Neural progenitor cell (in vitro differentiated cells): ENCODE data around the gene TMEM254. TPM values are rescaled to one million over a fixed set of nuclear protein-coding genes. Genes with fewer than 3 reads are reported as not detected.
A peak's percentile ranks its signal among the peaks of the same experiment; 100 is the strongest.

ENCODE experiments used
- DNase-seq: peaks from one replicate; pipeline ENCODE4 v3.0.0-alpha.2; 2016; ENCODE audit warnings: low spot score
- H2AFZ ChIP-seq: fragments of 200-600 bp; sonication (generic); replicated peaks from 2 replicates; pipeline ENCODE4 v1.6.1; 2016; ENCODE audit warnings: antibody characterized with exemption
- H3F3A ChIP-seq: fragments of 200-600 bp; sonication (generic); 2 replicates; pipeline ENCODE4 v1.6.1; 2016; ENCODE audit warnings: antibody characterized with exemption, low read depth
- H3K27ac ChIP-seq: fragments of 200-600 bp; sonication (generic); 2 replicates; pipeline ENCODE4 v1.5.1; 2016; ENCODE audit warnings: mild to moderate bottlenecking
- H3K27me3 ChIP-seq: fragments of 200-600 bp; sonication (generic); 2 replicates; pipeline ENCODE4 v1.6.1; 2016; ENCODE audit warnings: mild to moderate bottlenecking, moderate library complexity
- H3K36me3 ChIP-seq: fragments of 200-600 bp; sonication (generic); 2 replicates; pipeline ENCODE4 v1.5.1; 2016
- H3K4me1 ChIP-seq: fragments of 200-600 bp; sonication (generic); 2 replicates; pipeline ENCODE4 v1.6.1; 2016; ENCODE audit warnings: mixed run types
- H3K4me2 ChIP-seq: fragments of 200-600 bp; sonication (generic); 2 replicates; pipeline ENCODE4 v1.6.1; 2016
- H3K4me3 ChIP-seq: fragments of 200-600 bp; sonication (generic); 2 replicates; pipeline ENCODE4 v1.5.1; 2016
- H3K79me2 ChIP-seq: fragments of 200-600 bp; sonication (generic); 2 replicates; pipeline ENCODE4 v1.6.1; 2016; ENCODE audit warnings: low read depth
- H3K9ac ChIP-seq: fragments of 200-600 bp; sonication (generic); 2 replicates; pipeline ENCODE4 v1.6.1; 2016
- H3K9me3 ChIP-seq: fragments of 200-600 bp; sonication (generic); 2 replicates; pipeline ENCODE4 v1.5.1; 2016; ENCODE audit warnings: low read depth
- H4K20me1 ChIP-seq: fragments of 200-600 bp; sonication (generic); 2 replicates; pipeline ENCODE4 v1.6.1; 2016; ENCODE audit warnings: low read depth
- H3K27ac Mint-ChIP-seq: 3 replicates; pipeline ENCODE4 v1.8.0; 2021; ENCODE audit warnings: mixed read lengths
- H3K27me3 Mint-ChIP-seq: 2 replicates; pipeline ENCODE4 v1.8.0; 2022; ENCODE audit warnings: low read depth, mild to moderate bottlenecking, inconsistent platforms, moderate library complexity, mixed read lengths; ENCODE audit not compliant: insufficient read depth
- H3K36me3 Mint-ChIP-seq: 3 replicates; pipeline ENCODE4 v1.8.0; 2021; ENCODE audit warnings: mixed read lengths
- H3K4me1 Mint-ChIP-seq: 3 replicates; pipeline ENCODE4 v1.8.0; 2021; ENCODE audit warnings: mixed read lengths
- H3K4me3 Mint-ChIP-seq: 3 replicates; pipeline ENCODE4 v1.8.0; 2021; ENCODE audit warnings: mild to moderate bottlenecking, moderate library complexity, mixed read lengths
- H3K9me3 Mint-ChIP-seq: 3 replicates; pipeline ENCODE4 v1.8.0; 2020; ENCODE audit warnings: mixed read lengths
- CTCF ChIP-seq: fragments of 200-600 bp; sonication (generic); IDR thresholded peaks from 2 replicates; pipeline ENCODE4 v1.5.1; 2017; ENCODE audit warnings: antibody characterized with exemption, mild to moderate bottlenecking
- EZH2 ChIP-seq: fragments of 200-600 bp; sonication (generic); IDR thresholded peaks from 2 replicates; pipeline ENCODE4 v1.6.1; 2017; ENCODE audit warnings: antibody characterized with exemption, mild to moderate bottlenecking, moderate library complexity
- EZH2phosphoT487 ChIP-seq: fragments of 200-600 bp; sonication (generic); IDR thresholded peaks from 2 replicates; pipeline ENCODE4 v1.6.1; 2017; ENCODE audit warnings: antibody characterized with exemption
- total RNA-seq: library from RNA; depleted of rRNA; stranded (reverse); fragments of >200 nt; gene quantifications from 2 replicates; pipeline ENCODE4 v1.2.3, GENCODE V29; 2015; ENCODE audit warnings: low replicate concordance

The TMEM254 gene
- total RNA-seq, 1 donor from 2014 or later, result 34.6 TPM

- Histone ChIP-seq H2AFZ (no peak overlapping the region), H4K20me1 (no peaks in the 10 kb centered on the region), H3K4me3 (no peak overlapping the region), H3F3A (no peaks in the 10 kb centered on the region), H3K27ac (no peak overlapping the region), H3K9ac (no peak overlapping the region), H3K27me3 (no peaks in the 10 kb centered on the region), H3K79me2 (no peaks in the 10 kb centered on the region), H3K9me3 (no peaks in the 10 kb centered on the region), H3K4me1 (peaks cover 9% of the 10 kb centered on the region), H3K36me3 (no peaks in the 10 kb centered on the region), H3K4me2 (no peak overlapping the region)
- peaks cover 31% of the 10 kb centered on the region for H3K9me3 Mint-ChIP-seq
- no peak overlapping the region for H3K4me3 Mint-ChIP-seq
- peak; percentile 3 for DNase-seq
- no peaks in the 10 kb centered on the region for H3K36me3 Mint-ChIP-seq
- H3K27me3 Mint-ChIP-seq, result peaks cover 9% of the 10 kb centered on the region
- no peak for TF ChIP-seq EZH2phosphoT487
- no peak for TF ChIP-seq EZH2
- TF ChIP-seq CTCF, result no peak
- H3K27ac Mint-ChIP-seq, result no peak overlapping the region
- peaks cover 10% of the 10 kb centered on the region for H3K4me1 Mint-ChIP-seq
Measured at GRCh38 chr10:80108576-80109239, 30.2 kb downstream of the TMEM254 start.

DNA sequence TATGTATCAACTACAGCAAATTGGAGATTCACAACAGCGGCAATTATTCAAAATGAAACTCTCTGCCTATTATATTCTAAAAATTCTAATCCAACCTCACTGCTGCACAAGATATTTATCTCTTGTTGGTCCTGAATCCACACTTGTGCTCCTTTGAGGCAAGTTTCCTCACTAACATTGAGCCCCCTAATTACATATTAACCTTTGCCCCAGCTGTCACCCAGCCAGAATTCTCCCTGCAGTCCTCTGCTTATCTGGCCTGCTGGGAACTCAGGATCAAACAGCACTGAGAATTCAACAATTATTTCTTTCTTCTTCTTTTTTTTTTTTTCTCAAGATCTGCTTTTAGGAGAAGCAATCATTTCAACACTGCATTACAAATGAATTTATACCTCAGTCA is 32.5 kb downstream of the TMEM254 start:
- Mint-ChIP-seq H3K9me3 (peaks cover 31% of the 10 kb centered on the region), H3K4me1 (peaks cover 5% of the 10 kb centered on the region), H3K4me3 (no peak overlapping the region), H3K27ac (peak overlapping the region; percentile 37), H3K36me3 (no peaks in the 10 kb centered on the region), H3K27me3 (peaks cover 9% of the 10 kb centered on the region)
- no peaks in the 10 kb centered on the region for H3K79me2 ChIP-seq
- H3F3A ChIP-seq, result no peaks in the 10 kb centered on the region
- H2AFZ ChIP-seq, result no peak overlapping the region
- H3K4me2 ChIP-seq, result no peak overlapping the region
- no peaks in the 10 kb centered on the region for H4K20me1 ChIP-seq
- no peaks in the 10 kb centered on the region for H3K36me3 ChIP-seq
- no peak overlapping the region for H3K4me3 ChIP-seq
- no peak for TF ChIP-seq EZH2phosphoT487
- no peak for TF ChIP-seq CTCF
- no peak for TF ChIP-seq EZH2
- no peaks in the 10 kb centered on the region for H3K4me1 ChIP-seq
- no peaks in the 10 kb centered on the region for H3K9me3 ChIP-seq
- no peak overlapping the region for H3K27ac ChIP-seq
- no peak overlapping the region for H3K9ac ChIP-seq
- no peak for DNase-seq
- no peaks in the 10 kb centered on the region for H3K27me3 ChIP-seq

DNA sequence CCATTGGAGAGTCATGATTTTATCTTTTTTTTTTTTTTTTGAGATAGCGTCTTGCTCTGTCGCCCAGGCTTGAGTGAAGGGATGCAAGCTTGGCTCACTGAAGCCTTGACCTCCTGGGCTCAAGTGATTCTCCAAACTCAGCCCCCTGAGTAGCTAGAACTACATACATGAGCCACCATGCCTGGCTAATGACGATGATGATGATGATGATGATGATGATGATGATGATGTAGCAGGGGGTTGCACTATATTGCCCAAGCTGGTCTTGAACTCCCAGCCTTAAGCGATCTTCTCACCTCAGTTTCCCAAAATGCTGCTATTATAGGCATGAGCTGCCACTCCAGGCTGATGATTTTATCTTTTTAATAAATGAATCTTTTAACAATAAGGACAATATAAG is 40.2 kb downstream of the TMEM254 start:
- no peak overlapping the region for H2AFZ ChIP-seq
- no peaks in the 10 kb centered on the region for H3K4me1 ChIP-seq
- Mint-ChIP-seq H3K36me3 (no peaks in the 10 kb centered on the region), H3K4me1 (no peaks in the 10 kb centered on the region), H3K27me3 (no peaks in the 10 kb centered on the region), H3K27ac (no peak overlapping the region), H3K9me3 (no peaks in the 10 kb centered on the region), H3K4me3 (no peak overlapping the region)
- no peak overlapping the region for H3K9ac ChIP-seq
- H3F3A ChIP-seq, result no peaks in the 10 kb centered on the region
- TF ChIP-seq EZH2phosphoT487, result no peak
- TF ChIP-seq CTCF, result no peak
- no peak for TF ChIP-seq EZH2
- DNase-seq, result no peak
- no peaks in the 10 kb centered on the region for H3K36me3 ChIP-seq
- H3K27ac ChIP-seq, result no peak overlapping the region
- no peaks in the 10 kb centered on the region for H4K20me1 ChIP-seq
- H3K4me2 ChIP-seq, result no peak overlapping the region
- H3K27me3 ChIP-seq, result no peaks in the 10 kb centered on the region
- H3K79me2 ChIP-seq, result no peaks in the 10 kb centered on the region
- no peak overlapping the region for H3K4me3 ChIP-seq
- H3K9me3 ChIP-seq, result no peaks in the 10 kb centered on the region
